B cell (primary cell): ENCODE results near the gene YPEL3. TPM values are rescaled to one million over a fixed set of nuclear protein-coding genes. Genes with fewer than 3 reads are reported as not detected.

Experiments
- ATAC-seq: fragments of 200-7000 bp; cut with Tn5 transposase; one replicate; pipeline ENCODE4 v1.10.0; 2021; ENCODE audit warnings: low read depth, mild to moderate bottlenecking, moderate number of reproducible peaks, moderate library complexity
- CTCF ChIA-PET: fragments of 350-600 bp; sonication (Branson Sonifier 250); formaldehyde crosslinking; loops from one replicate; lab custom pipeline; 2021; ENCODE audit warnings: antibody characterized with exemption, inconsistent platforms; lab: Charles Lee
- POLR2A ChIA-PET: fragments of 350-600 bp; sonication (Branson Sonifier 250); formaldehyde crosslinking; loops from one replicate; lab custom pipeline; 2021; ENCODE audit warnings: antibody characterized with exemption; lab: Charles Lee
- DNase-seq: peaks from one replicate; pipeline ENCODE4 v3.0.0; 2013
- H2AFZ ChIP-seq: 2 replicates; pipeline ENCODE4 v1.6.1; 2012; ENCODE audit warnings: mild to moderate bottlenecking, low read depth, low read length; ENCODE audit not compliant: insufficient read depth, poor library complexity, severe bottlenecking
- H3K27ac ChIP-seq, 2 donors: 1 replicate in 1 of 2; 2 replicates in 1 of 2; pipeline ENCODE4 v1.5.1; 2012 to 2013; ENCODE audit warnings: low read length in 2 of 2, mild to moderate bottlenecking in 2 of 2, moderate library complexity in 1 of 2
- H3K27me3 ChIP-seq, 4 experiments: fragments of 200-600 bp in 1 of 4; sonication (generic) in 1 of 4; replicated peaks in 1 of 4; 1 replicate in 2 of 4; 2 replicates in 2 of 4; pipeline versions ENCODE4 v1.6.1 to v1.7.0; 2013 to 2016; ENCODE audit warnings: low read length in 3 of 4, mild to moderate bottlenecking in 2 of 4, mixed read lengths in 1 of 4, moderate library complexity in 1 of 4; ENCODE audit not compliant: insufficient read depth in 4 of 4, control insufficient read depth in 3 of 4; ENCODE audit errors: control extremely low read depth in 1 of 4
- H3K36me3 ChIP-seq, 2 experiments: replicated peaks in 1 of 2; 1 replicate in 1 of 2; 2 replicates in 1 of 2; pipeline versions ENCODE4 v1.6.1 to v1.7.1; 2013; ENCODE audit warnings: low read length in 1 of 2; ENCODE audit not compliant: insufficient read depth in 2 of 2, control insufficient read depth in 1 of 2; ENCODE audit errors: control extremely low read depth in 1 of 2, extremely low read depth in 1 of 2
- H3K4me1 ChIP-seq, 2 donors: fragments of 200-600 bp in 1 of 2; sonication (generic) in 1 of 2; 1 replicate in 1 of 2; 2 replicates in 1 of 2; pipeline versions ENCODE4 v1.5.1 to v1.6.1; 2013 to 2017; ENCODE audit warnings: low read length in 2 of 2; ENCODE audit not compliant: control insufficient read depth in 2 of 2, insufficient read depth in 2 of 2
- H3K4me2 ChIP-seq: replicated peaks from 2 replicates; pipeline ENCODE3; 2012; ENCODE audit warnings: mild to moderate bottlenecking, low read depth, low read length; ENCODE audit not compliant: poor library complexity, severe bottlenecking
- H3K4me3 ChIP-seq, 5 experiments: fragments of 200-600 bp in 1 of 5; sonication (generic) in 1 of 5; 1 replicate in 3 of 5; 2 replicates in 2 of 5; pipeline versions ENCODE4 v1.5.1 to v1.7.0; 2011 to 2016; ENCODE audit warnings: low read length in 4 of 5, mild to moderate bottlenecking in 4 of 5, low read depth in 2 of 5, control low read depth in 1 of 5, moderate library complexity in 1 of 5; ENCODE audit not compliant: insufficient read depth in 1 of 5; ENCODE audit errors: control extremely low read depth in 1 of 5, extremely low read depth in 1 of 5
- H3K79me2 ChIP-seq: fragments of 200-600 bp; sonication (generic); one replicate; pipeline ENCODE4 v1.6.0; 2016; ENCODE audit warnings: low read length; ENCODE audit not compliant: control insufficient read depth, insufficient read depth
- H3K9ac ChIP-seq: fragments of 200-600 bp; sonication (generic); 2 replicates; pipeline ENCODE4 v1.6.1; 2017; ENCODE audit warnings: mild to moderate bottlenecking, low read length, moderate library complexity
- H3K9me3 ChIP-seq, 3 donors: one replicate each; pipeline versions ENCODE4 v1.6.1 to v1.7.1; 2013; ENCODE audit warnings: low read length in 2 of 3; ENCODE audit not compliant: control insufficient read depth in 2 of 3, insufficient read depth in 1 of 3; ENCODE audit errors: control extremely low read depth in 1 of 3
- H4K20me1 ChIP-seq: 2 replicates; pipeline ENCODE4 v1.6.0; 2012; ENCODE audit warnings: mild to moderate bottlenecking, low read length; ENCODE audit not compliant: insufficient read depth, control insufficient read depth, poor library complexity, severe bottlenecking
- H3K27ac Mint-ChIP-seq: one replicate; pipeline ENCODE4 v1.8.0; 2021; ENCODE audit warnings: mixed read lengths
- H3K27me3 Mint-ChIP-seq: one replicate; pipeline ENCODE4 v1.8.0; 2021; ENCODE audit warnings: mixed read lengths
- H3K4me1 Mint-ChIP-seq: one replicate; pipeline ENCODE4 v1.8.0; 2021; ENCODE audit warnings: mixed read lengths
- H3K4me3 Mint-ChIP-seq: one replicate; pipeline ENCODE4 v1.8.0; 2021; ENCODE audit warnings: mixed read lengths
- H3K9me3 Mint-ChIP-seq: one replicate; pipeline ENCODE4 v1.8.0; 2022; ENCODE audit warnings: mixed read lengths; ENCODE audit not compliant: insufficient read depth
- CTCF ChIP-seq: fragments of 200-600 bp; IDR thresholded peaks from one replicate; pipeline ENCODE4 v1.8.0; 2022; ENCODE audit warnings: antibody characterized with exemption, mild to moderate bottlenecking
- EZH2 ChIP-seq: IDR thresholded peaks from 2 replicates; pipeline ENCODE4 v1.6.1; 2012; ENCODE audit warnings: borderline replicate concordance, low read depth, mild to moderate bottlenecking, moderate library complexity, low read length; ENCODE audit not compliant: insufficient read depth, poor library complexity, severe bottlenecking
- WGBS: methylation state at CpG from one replicate; pipeline ENCODE4 v1.1.5; 2013; ENCODE audit warnings: missing lambda C conversion rate; ENCODE audit not compliant: insufficient coverage; 5-methylcytosine and 5-hydroxymethylcytosine counted together
- intact Hi-C: fragments of 100-400 bp; cut with micrococcal nuclease; formaldehyde crosslinking; loops from one replicate; pipeline ENCODE4 v1.10.0; 2022
- polyA plus RNA-seq: library from polyadenylated mRNA; depleted of rRNA; stranded (reverse); fragments of >200 nt; gene quantifications from 2 replicates; pipeline ENCODE4 v1.2.3, GENCODE V29; 2012
- total RNA-seq, 2 donors: library from RNA; stranded (reverse); fragments of 120-200 nt in 1 of 2; gene quantifications; 1 replicate in 1 of 2; 2 replicates in 1 of 2; pipeline versions ENCODE4 v1.2.3 to v1.2.4, GENCODE V29; 2013 to 2022

The YPEL3 gene
- total and polyA plus RNA-seq, 2 donors (not counting 1 experiment from before 2014, with no cell fraction given), result 314 to 414 TPM

- ATAC-seq, result no peak
- no peaks in the 10 kb centered on the region for H3K9me3 Mint-ChIP-seq
- Histone ChIP-seq H3K9me3 (peaks cover 0 to 5% (median 1%) of the 10 kb centered on the region in 3 donors), H4K20me1 (no peaks in the 10 kb centered on the region), H3K4me2 (no peak overlapping the region), H3K4me1 (peaks cover 6 to 13% of the 10 kb centered on the region in 2 donors), H3K27ac (no peak overlapping the region), H3K27me3 (no peaks in the 10 kb centered on the region), H3K36me3 (no peaks in the 10 kb centered on the region), H3K79me2 (no peaks in the 10 kb centered on the region), H2AFZ (no peak overlapping the region), H3K4me3 (no peak overlapping the region), H3K9ac (no peak overlapping the region)
- ChIA-PET POLR2A (no interaction called here), CTCF (no interaction called here)
- DNase-seq, result no peak
- H3K4me1 Mint-ChIP-seq, result peaks cover 9% of the 10 kb centered on the region
- no peaks in the 10 kb centered on the region for H3K27me3 Mint-ChIP-seq
- TF ChIP-seq CTCF, result no peak
- TF ChIP-seq EZH2, result no peak
- intact Hi-C loops, result no loop called here
- no peak overlapping the region for H3K4me3 Mint-ChIP-seq
- H3K27ac Mint-ChIP-seq, result no peak overlapping the region
These were observed 48.0 kb upstream of the YPEL3 start for GRCh38 chr16:30144017-30144416.

GRCh38 chr16:30143347-30143702 lies 47.3 kb upstream of the YPEL3 start:
- ATAC-seq (no peak), DNase-seq (no peak)
- Histone ChIP-seq H3K9me3 (no peaks in the 10 kb centered on the region), H3K27ac (no peak overlapping the region), H3K27me3 (no peaks in the 10 kb centered on the region), H3K79me2 (no peaks in the 10 kb centered on the region), H3K36me3 (no peaks in the 10 kb centered on the region), H2AFZ (no peak overlapping the region), H3K9ac (no peak overlapping the region), H3K4me1 (peaks cover 6 to 13% of the 10 kb centered on the region in 2 donors), H3K4me3 (no peak overlapping the region), H4K20me1 (no peaks in the 10 kb centered on the region), H3K4me2 (no peak overlapping the region)
- CTCF ChIA-PET, result interaction anchor here (0.5 to 3.2 kb wide), 11 partner anchors 9 to 266 kb away, joined by 3 to 23 read pairs (median 4); partner anchors contain the start of genes CORO1A and TBX6
- POLR2A ChIA-PET, result interaction anchor here (0.6 to 1.3 kb wide), 6 partner anchors 33 to 358 kb away, joined by 3 to 10 read pairs (median 7); partner anchors contain the start of gene CORO1A
- H3K27me3 Mint-ChIP-seq, result no peaks in the 10 kb centered on the region
- no peaks in the 10 kb centered on the region for H3K9me3 Mint-ChIP-seq
- WGBS, result no CpG with 5 or more reads among the region's 2 CpGs
- TF ChIP-seq EZH2 (no peak), CTCF (no peak)
- intact Hi-C loops, result loop anchor here (1.0 kb wide), 2 partner anchors 40 to 47 kb away; partner anchors contain the start of genes CORO1A and YPEL3
- H3K4me3 Mint-ChIP-seq, result no peak overlapping the region
- peaks cover 9% of the 10 kb centered on the region for H3K4me1 Mint-ChIP-seq
- no peak overlapping the region for H3K27ac Mint-ChIP-seq
